Caki2 (cell line): ENCODE measurements around the gene EEFSEC. TPM values are rescaled to one million over a fixed set of nuclear protein-coding genes. Genes with fewer than 3 reads are reported as not detected.

Experiments used
- DNase-seq: peaks from one replicate; pipeline ENCODE4 v3.0.0-alpha.2; 2015; ENCODE audit warnings: low read depth
- in situ Hi-C: cut with HindIII; loops from 2 replicates; pipeline ENCODE4 v1.10.0; 2016; ENCODE audit warnings: low sequenced_read_pairs, low pct_unique_long_range_greater_than_20kb, mixed read lengths
- total RNA-seq: library from RNA; depleted of rRNA; stranded (reverse); fragments of >200 nt; shearing (Covaris generic); gene quantifications from 2 replicates; pipeline ENCODE4 v1.2.3, GENCODE V29; 2014; ENCODE audit warnings: low replicate concordance

Gene EEFSEC
- total RNA-seq, 1 experiment from 2014 or later = 10.3 TPM

- in situ Hi-C loops = no loop called here
- no peak for DNase-seq
Observed at GRCh38 chr3:128329491-128330213, 176.4 kb downstream of the EEFSEC start.

GRCh38 chr3:128330214-128330842 lies 177.0 kb downstream of the EEFSEC start:
- no peak for DNase-seq
- in situ Hi-C loops = no loop called here

DNA sequence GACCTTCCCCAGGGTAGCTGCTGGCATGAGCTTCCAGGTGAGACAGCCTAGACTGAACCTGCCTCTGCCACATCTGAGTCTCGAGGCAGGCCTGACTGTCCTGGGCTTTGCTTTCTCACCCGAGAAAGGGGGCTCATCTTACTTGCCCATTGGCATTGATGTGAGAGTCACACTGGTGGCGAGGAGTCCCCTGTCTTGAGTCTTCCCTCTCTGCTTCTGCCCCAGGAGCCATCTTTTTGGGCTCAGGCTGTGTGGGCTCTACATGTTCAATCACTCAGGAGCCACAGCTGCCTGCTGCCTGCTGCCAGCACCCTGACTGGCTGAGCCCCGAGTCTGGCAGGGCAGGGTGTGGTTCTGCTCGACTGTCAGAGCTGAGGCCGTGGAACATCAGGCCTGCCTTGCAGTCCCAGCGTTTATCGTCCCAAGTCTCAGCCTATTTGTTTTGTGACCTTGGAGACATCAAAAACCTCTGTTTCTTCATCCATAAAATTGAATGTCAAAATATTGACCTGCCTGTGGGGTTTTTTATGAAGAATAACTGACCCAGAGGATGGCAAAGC lies 180.9 kb downstream of the EEFSEC start:
- DNase-seq = no peak
- in situ Hi-C loops = no loop called here

DNA sequence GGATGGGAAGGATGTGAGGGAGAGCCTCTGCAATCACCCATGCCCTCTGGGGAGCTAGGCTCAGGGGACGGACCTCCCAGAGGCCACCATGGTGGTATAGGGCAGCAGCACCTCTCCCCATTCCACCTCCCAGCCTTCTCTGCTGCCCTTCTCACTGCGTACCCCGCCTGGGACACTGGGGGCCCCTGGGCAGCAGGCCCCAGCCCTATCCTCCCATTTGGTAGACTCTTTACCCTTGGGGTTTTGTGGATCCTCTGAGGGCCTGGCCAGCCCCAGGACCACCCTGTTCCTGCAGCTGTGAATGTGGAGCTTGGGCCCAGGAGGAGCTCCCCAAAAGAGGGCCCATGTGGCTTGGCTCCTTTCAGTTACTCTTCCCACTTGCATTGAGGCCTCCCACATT lies 181.5 kb downstream of the EEFSEC start:
- in situ Hi-C loops = no loop called here
- DNase-seq = no peak

GRCh38 chr3:128335621-128336296 lies 182.5 kb downstream of the EEFSEC start:
- no peak for DNase-seq
- in situ Hi-C loops = no loop called here

GRCh38 chr3:128336337-128337156 lies 183.3 kb downstream of the EEFSEC start:
- DNase-seq = no peak
- in situ Hi-C loops = no loop called here

DNA sequence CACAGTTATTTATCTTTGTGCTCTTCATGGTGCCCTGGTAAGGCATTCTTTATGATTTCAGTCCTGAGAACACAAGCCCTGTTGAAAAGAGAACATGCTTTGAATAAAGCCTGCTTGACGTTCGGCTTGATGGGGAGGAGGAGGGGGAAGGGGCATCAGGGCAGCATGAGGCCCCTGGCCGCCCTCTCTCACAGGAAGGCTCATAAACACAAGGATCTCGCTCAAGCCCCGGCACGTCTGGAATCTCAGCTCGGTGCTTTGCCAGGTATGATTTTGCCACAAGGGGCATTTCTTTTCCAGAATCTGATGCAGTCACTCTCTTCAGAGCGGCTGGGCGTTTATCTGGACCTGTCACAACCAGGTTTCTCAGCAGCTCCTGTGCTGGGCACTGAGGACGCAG lies 184.0 kb downstream of the EEFSEC start:
- no peak for DNase-seq
- in situ Hi-C loops = no loop called here

- in situ Hi-C loops = no loop called here
- no peak for DNase-seq
Observed at GRCh38 chr3:128338536-128339330, 185.5 kb downstream of the EEFSEC start.

GRCh38 chr3:128339491-128340012 lies 186.3 kb downstream of the EEFSEC start:
- in situ Hi-C loops = no loop called here
- no peak for DNase-seq

DNA sequence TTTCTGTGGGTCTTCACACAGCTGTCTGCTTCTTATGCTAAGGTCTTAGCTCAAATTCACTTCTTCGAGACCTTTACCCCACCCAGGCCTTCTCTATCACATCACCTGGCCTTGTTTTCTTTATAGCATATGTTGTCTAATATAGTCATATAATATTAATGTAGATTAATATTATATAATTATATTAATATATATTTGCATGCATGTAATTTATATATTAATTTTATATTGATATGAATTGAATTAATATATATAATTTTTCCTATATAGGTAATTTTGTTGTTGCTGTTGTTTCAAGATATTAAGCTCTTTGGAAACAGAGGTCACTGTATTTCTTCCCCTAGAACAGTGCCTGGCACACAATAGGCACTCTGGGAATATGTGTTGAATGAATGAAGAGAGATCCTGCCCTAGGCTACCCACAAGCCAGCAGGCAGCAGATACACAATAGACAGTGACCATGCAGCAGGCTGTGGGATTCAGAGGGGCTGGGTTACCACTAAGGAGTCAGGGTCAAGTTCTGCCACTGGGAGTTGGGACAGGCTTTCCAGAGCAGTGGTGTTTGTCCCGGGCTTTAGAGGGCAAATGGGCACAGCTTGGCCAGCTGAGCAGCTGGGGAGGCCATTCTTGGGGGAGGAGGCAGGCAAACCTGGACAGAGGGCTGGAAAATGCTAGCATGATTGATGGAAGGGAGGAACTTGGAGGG lies 187.1 kb downstream of the EEFSEC start:
- DNase-seq = no peak
- in situ Hi-C loops = no loop called here

- in situ Hi-C loops = no loop called here
Observed at GRCh38 chr3:128340904-128341555, 187.7 kb downstream of the EEFSEC start.

GRCh38 chr3:128341659-128342395 lies 188.5 kb downstream of the EEFSEC start:
- in situ Hi-C loops = no loop called here
- DNase-seq = no peak

More at GRCh38 chr3:128340904-128341555, 187.7 kb downstream of the EEFSEC start:
- no peak for DNase-seq

- in situ Hi-C loops = no loop called here
- DNase-seq = no peak
Observed at GRCh38 chr3:128342701-128343180, 189.5 kb downstream of the EEFSEC start.

DNA sequence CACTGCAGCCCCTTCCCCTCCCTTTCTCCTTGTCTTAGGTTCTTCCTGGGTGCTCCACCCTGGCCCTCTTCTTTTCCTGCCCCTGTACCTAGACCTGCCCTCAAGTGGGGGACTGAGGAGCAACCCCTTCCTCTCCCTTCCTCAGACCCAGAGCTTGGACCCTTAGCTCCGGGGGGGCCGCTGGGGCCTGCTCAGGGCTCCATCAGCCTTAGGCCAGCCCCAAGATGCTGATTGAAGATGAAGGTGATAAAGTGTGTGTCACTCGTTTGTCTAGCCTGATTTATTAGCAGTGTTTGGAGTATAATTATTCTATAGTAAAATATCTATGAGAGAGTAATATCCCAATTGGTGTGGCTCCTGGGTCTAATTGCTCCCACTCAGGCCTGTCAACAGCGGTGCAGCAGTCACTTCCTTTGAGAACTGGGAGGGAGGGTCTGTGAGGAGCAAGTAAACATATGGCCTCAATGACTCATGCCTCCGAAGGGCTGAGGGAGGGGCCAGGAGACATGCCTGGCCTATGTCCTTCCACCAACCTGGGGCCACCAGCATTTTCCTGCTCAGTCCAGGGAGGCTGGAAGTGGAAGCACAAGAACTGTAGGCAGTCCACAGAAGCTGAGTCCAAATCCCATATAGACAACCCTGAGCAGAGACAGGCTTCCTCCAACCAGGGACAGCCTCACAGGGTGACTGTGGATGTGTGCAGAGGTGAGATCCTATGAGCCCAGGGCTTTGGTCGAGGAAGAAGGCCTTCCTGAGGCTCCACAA lies 190.2 kb downstream of the EEFSEC start:
- DNase-seq = peak; percentile 33
- in situ Hi-C loops = no loop called here
